HUDEP-2 (cell line): ENCODE data around the gene USP33.
A peak's percentile ranks its signal among the peaks of the same experiment; 100 is the strongest.
"Not testable (repeated sequence)": the region's sequence is repeated elsewhere in the genome, so short reads cannot be mapped to it uniquely, and the experiment has no call there.

ENCODE experiments used
- DNase-seq, 76 experiments: peaks; one replicate each; lab custom pipeline; 2025; ENCODE audit not compliant: unreplicated experiment in 76 of 76; lab: John Stamatoyannopoulos, UW

USP33 gene

DNA sequence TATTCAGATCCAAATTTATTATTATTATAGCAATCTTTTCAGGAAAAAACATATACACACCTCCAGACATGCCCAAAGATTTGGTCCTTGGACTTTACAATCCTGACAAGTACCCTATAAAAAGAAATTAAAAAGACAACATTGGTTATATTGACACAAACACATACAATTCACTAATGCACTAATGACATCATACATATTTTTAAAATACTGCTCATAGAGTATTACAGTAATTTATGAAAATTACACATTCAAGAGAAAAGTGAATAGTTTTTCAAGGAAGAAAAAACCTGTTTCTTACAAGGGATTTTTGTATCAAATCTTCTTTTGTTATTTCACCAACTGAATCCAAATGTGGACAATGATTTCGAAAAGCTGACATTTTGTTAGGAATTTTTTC, 18.3 kb downstream of the USP33 start:
- DNase-seq: no peak

DNA sequence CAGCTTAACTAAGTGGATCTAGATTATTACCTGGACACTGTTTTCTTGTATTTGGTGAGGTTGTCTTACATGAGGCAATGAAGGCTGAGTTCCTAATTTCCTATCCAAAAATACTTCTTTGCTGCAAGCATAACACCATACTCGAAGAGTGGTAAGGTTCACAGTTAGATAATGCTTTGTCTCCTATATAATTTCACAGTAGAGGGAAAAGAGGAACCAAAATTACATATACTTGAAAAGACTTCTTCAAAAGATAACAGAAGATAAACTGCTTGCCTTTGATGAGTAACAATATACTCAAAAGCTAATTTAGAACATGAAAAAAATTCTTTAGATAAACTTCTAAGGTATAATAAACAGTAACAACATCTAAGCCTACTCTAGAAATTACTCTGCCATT, 20.4 kb downstream of the USP33 start:
- peak in 5 of 76 experiments; percentile 8 to 31 (median 25) for DNase-seq

DNA sequence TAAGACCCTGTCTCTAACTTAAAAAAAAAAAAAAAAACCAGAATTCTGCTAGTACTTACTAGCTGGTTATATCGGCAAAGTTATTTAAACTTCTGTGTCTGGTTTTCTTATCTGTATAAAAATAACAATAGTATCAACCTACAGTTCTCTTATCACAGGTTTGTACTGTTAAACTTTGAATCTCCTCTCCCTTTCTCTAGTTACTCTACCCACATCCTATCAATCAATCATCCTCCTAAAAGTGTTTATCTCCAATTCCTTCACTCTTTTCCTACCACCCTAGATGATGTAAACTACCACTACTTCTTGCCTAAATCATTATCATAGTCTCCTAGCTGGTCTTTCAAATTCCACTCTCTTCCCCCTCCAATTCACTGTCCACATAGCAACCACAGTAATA, 27.6 kb downstream of the USP33 start:
- DNase-seq: no peak

DNA sequence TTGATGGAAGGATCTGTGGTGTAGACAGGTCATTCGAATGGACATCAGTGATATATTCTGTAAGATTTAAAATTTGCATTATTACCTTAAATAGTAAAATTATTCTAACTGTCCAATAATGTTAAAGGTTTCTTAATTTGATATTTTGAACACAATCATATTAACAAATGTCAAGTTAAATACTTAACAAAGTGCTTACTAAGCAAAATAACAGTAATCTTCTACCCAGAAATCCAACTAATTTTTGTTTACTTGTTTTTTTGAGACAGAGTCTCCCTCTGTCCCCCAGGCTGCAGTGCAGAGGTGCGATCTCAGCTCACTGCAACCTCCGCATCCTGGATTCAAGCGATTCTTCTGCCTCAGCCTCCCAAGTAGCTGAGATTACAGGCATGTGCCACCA, 33.9 kb downstream of the USP33 start:
- DNase-seq: no peak

DNA sequence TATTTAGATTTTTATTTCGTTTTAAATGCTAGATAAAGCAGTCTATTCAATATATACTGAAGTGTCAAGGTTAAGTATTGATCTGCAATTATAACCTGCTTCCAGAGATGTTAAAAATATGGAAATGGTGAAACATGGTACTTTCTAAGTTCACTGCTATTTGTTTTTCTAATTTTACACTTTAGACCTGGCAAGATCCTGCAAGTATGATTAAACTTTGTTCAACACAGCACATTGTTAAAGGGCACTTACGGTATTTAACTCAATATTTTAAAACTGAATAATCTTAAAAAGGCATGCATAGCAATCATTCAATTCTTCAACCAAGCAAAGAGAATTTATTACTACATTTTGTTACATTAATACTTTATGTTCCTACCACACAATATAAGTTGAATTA, 41.5 kb downstream of the USP33 start:
- no peak for DNase-seq

DNA sequence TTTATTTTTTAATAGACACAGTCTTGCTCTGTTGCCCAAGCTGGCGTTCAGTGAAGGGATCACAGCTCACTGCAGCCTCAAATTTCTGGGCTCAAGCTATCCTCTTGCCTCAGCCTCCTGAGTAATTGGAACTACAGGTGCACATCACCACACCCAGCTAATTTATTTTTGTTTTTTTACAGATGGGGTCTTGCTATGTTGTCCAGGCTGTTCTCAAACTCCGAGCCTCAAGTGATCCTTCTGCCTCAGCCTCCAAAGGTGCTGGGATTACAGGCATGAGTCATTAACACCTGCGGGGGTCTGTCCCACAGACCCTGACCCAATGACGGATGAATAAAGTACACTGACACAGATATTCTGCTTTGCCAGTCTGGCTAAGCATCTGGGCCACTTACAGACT, 43.6 kb downstream of the USP33 start:
- no peak for DNase-seq

DNA sequence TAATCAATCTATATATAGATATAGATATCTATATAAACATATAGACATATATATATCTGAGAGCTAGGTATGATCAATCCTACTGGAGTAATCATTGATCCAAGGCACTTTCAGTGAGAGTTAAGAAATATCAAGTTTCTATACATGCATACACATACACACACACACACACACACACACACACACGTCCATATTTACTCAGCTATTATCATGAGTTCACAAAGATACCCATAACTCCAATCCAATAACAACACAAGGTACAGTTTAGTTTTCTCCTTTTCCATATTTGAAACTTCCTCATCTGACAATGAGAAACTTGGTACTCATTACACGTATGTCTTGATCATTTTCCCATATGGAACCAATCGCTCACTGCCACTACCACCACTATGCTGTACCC, 49.9 kb downstream of the USP33 start:
- DNase-seq: no peak

DNA sequence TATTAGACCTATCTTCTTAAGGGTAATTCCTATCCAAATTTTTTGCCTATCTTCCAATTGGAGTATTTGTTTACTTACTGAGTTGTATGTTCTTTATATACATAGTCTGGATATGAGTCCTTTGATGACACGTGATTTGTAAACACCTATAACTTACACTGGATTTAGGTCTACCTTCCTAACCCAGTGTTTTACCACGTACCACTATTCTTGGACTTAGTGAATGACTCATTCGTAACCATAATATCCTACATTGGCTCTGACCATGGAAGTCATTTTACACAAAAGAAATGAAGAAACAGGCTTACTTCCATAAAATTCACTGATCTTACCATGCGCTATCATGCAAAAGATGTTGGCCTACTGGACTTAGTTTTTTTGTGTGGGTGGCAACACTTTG, 53.3 kb downstream of the USP33 start:
- no peak for DNase-seq

DNA sequence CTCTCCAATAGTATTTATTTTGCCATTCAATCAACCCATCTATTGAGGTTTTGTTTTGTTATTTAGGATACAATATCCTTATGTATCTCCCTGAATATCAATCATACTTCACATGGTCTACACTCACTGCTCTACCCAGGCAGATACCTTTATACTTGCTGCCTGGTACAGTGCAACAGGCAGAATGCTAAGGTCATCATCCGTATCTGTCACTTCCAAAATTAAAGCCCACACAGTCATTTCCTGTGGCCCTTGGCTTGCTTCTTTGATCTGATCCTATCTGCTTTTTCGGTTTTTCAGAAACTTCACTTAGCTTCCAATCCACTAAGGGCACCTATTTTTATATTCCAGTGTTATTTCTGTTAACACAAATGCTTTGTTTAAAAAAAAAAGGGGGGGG, 54.9 kb downstream of the USP33 start:
- peak in 27 of 76 experiments; percentile 3 to 59 (median 30) for DNase-seq

DNA sequence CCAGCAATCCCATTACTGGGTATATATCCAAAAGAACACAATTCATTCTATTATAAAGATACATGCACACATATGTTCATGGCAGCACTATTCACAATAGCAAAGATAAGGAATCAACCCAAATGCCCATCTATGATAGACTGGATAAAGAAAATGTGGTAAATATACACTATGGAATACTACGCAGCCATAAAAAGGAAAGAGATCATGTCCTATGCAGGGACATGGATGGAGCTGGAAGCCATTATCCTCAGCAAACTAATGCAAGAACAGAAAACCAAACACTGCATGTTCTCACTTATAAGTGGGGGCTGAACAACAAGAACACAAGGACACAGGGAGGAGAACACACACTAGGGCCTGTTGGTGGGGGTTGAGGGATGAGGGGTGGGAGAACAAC, 60.0 kb downstream of the USP33 start:
- DNase-seq: not testable (repeated sequence)

DNA sequence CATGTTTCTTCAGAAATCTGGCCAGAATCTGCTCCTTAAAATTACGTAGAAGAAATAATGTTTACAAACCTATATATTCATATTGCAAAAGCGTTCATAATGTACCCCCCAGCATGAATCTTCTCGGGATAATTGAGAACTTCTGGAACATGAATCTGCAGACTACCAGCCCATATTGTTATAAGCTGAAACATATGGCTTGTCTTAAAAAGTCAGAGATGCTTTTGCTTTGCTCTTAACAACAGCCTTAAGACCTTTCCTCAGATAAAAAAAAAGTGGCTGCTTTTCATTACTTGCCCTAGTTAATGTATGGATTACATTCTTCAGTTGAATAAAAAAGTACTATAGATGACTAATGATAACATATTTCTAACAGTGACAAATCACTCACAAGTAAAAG, 62.2 kb downstream of the USP33 start:
- no peak for DNase-seq

DNA sequence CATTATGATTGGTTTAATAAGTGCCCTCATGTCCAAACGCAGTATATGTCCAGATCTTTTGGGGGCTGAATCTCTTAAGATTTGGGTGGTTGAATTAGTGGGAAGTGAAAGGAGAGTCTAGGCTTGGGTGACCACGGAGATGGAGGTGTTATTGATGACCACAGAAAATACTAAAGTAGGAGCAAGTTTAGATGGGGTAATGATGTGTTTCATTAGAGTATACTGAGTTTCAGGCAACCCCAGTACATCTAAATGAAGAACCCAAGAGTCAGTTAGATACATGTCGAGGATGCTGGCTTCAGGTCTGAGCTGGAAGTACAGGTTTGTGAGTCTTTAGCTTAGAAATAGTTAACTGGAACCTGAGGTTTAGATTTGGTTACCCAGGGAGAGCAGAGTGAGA, 70.7 kb downstream of the USP33 start:
- no peak for DNase-seq

DNA sequence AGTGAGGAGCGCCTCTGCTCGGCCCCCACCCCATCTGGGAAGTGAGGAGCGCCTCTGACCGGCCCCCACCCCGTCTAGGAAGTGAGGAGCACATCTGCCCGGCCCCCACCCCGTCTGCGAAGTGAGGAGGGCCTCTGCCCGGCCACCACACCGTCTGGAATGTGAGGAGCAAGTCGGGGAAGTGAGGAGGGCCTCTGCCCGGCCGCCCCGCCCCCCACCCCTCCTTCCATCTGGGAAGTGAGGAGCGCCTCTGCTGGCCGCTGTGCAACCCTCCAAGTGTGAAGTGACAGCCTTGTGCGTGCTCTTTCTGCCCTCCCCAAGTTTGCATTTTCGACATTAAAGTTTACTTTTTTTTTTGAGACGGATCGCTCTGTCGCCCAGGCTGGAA, 72.1 kb downstream of the USP33 start:
- DNase-seq: peak in 2 of 76 experiments; percentile 14 to 21

DNA sequence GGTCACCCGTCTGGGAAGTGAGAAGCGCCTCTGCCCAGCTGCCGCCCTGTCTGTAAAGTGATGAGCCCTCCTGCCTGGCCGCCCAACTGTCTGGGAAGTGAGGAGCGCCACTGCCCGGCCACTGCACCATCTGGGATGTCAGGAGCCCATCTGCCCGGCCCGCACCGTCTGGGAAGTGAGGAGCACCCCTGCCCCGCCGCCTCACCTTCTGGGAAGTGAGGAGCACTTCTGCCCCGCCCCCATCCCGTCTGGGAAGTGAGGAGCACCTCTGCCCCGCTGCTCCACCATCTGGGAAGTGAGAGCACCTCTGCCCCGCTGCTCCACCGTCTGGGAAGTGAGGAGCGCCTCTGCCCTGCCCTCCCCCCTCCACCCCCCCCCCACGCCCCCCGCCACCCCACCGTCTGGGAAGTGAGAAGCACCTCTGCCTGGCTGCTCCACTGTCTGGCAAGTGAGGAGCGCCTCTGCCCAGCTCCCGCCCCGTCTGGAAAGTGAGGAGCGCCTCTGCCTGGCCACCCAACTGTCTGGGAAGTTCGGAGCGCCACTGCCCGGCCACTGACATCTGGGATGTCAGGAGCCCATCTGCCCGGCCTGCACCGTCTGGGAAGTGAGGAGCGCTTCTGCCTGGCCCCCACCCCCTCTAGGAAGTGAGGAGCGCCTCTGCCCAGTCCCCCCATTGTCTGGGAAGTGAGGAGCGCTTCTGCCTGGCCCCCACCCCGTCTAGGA, 72.7 kb downstream of the USP33 start:
- no peak for DNase-seq

DNA sequence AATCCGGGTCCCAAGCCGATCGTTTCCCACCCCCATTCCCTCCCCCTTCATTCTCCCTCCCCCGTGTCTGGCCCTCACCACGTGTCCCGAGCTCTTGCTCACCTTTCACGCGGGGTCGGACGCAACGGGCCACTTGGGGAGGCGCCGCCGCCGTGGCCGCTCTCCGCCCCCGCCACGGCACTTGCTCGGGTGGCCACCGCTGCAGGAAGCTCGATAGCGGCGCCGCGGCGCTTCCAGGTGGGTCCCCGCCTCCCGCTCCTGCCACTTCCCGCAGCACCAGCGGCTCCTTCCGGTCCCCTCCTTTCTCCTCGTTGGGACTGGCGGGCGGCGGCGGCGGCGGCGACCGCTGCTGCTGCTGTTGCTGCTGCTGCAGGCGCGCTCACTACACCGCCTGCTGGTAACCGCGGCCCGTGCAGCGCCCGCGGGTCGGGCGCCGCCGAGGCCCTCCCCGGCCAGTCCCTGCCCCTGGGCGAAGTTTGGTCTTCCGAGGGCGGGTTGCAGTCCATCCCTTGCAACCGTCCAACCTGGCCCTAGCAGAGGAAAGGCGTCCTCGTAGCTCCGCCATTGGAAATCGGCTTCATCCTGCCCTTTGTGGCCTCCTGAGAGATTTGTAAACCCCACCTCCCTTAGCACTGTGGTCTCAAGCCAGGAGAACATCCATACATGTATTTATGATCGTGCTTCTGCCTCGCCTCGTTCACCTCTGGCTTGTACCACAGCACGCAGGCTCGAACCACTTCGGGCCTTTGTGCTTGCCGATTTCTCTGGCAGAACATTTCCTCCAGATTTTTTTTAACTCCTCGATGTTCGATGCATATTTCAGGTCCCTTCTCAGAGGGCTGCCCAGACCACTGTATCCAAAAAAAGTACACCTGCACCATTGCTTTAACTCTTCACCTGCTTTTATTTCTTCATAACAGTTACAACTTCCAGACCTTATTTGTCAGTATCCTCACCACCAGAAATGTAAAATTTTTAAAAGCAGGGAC, 76.2 kb downstream of the USP33 start:
- peak; percentile 17 to 95 (median 85) for DNase-seq

DNA sequence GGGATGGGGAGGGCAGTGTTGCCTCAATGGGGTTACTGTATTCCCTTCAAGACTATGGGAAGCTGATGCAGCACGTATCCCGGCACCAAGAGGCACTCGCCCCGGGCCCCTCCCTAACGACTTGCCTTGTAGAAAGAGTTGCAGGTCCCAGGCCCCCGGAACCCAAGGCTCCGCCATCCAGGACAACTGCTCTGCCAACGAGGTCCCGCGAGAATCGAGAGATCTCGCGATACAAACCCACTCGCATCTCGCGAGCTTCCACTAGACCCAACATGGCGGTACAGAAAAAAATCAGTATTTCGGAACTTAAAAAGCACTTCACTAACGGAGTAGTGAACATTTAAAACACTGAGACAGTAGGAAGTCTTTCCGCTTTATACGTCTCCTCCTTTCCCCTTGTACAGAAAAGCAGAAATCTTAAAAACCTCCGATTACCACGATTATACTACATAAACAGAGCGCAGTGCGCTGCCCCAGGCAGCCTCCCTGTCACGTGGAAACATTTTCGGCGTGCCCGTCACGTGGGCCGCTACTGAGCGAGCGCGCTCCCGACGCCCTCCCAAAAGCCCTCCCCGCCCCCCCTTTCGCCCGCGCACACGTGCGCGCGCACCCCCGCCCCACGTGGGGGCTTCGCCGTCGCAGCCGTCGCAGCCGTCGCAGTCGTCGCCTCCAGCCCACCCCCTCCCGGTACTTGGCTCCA, 77.0 kb downstream of the USP33 start, which contains the start of gene ZZZ3:
Gene ZZZ3, minus strand, starts transcription at position 199 of the 700 bp plus-strand sequence. CDS start 49,304 bp downstream, outside the sequence.
- DNase-seq: peak in 75 of 76 experiments; percentile 43 to 91 (median 81)

DNA sequence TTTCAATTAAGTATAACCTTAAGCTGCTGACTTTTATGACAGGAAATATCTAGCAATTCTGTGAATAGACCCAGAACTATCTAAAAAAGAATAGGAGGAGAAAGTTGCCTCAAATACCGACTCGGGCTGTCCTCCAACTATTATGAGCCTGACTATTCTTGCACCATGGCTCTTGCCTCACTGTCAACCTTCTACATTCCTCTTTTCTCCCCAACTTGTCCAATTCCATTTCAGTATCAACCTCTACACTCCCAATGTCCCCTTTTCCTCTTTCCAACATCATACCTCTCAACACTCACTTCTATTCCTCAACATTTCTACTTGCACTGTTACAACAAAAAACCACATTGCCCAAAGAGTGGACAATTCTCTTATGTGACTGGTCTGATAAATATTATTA, 79.5 kb downstream of the USP33 start:
- DNase-seq: no peak

DNA sequence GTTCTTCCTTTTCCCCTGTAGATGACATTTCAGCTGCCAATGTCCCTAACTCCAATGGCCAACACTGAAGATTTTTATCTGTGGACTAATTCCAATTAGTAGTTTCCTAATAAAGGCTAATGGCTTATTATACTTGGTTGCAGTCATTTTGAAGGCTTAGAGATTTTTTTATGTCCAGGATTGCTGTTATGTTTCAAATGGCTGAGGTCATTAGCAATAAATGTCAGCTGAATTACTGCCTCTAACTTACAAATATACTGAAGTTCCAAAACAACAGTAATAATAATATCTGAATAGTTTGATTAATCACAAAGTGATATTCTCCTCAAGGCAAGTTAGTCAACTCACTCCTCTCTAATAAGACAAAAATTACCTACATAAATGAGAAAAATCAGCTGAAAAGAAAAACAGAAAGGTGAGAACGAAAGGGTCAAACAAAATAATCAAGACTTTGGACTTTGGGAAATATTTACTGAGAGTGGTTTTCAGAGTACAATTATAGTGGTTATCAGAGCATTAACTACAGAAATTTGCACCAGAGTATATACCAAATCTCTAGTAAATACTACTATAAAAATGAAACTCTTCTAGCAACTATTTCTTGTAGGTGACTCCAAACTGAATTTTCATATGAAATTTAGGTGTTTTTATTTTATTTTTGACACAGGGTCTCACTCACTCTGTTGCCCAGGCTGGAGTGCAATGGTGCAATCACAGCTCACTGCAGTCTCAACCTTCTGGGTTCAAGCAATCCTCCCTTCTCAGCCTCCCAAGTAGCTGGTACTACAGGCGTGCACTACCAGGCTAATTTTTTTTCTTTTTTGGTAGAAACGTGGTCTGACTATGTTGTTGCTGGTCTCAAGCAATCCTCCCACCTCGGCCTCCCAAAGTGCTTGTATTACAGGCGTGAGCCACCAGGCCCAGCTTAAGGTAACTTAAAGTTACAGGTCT, 80.7 kb downstream of the USP33 start:
- DNase-seq: no peak

DNA sequence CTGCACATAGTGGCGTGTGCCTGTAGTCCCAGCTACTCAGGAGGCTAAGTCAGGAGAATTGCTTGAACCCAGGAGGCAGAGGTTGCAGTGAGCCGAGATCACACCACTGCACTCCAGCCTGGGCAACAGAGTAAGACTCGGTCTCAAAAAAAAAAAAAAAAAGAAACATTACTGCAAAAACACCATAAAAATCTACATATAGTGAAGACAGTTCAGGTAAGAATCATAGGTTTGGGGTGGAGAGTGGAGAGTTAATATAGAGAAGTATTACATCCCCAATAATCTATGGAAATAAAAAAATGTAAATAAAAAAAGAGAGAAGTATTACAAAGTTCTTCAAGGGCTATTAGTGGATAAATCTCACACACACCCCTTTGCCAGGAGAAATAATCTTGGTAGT, 84.8 kb downstream of the USP33 start:
- DNase-seq: not testable (repeated sequence)
